Right atrium auricular region (tissue), 2 donors: ENCODE results near the gene ZNF407. TPM values are rescaled to one million over a fixed set of nuclear protein-coding genes. Genes with fewer than 3 reads are reported as not detected.

Experiments used
- DNase-seq: peaks from one replicate; pipeline ENCODE4 v3.0.0-alpha.2; 2019; ENCODE audit warnings: low spot score
- H3K27ac ChIP-seq, 2 donors: fragments of 200-600 bp; sonication (generic); 1 replicate in 1 of 2; 2 replicates in 1 of 2; pipeline ENCODE4 v1.5.1; 2016 to 2019
- H3K27me3 ChIP-seq, 2 donors: fragments of 200-600 bp; sonication (generic); one replicate each; pipeline versions ENCODE4 v1.5.1 to v1.6.0; 2017 to 2019
- H3K36me3 ChIP-seq: fragments of 200-600 bp; sonication (generic); one replicate; pipeline ENCODE4 v1.5.1; 2016
- H3K4me1 ChIP-seq, 2 donors: fragments of 200-600 bp; sonication (generic); one replicate each; pipeline versions ENCODE4 v1.5.1 to v1.6.0; 2017 to 2019
- H3K4me3 ChIP-seq, 2 donors: fragments of 200-600 bp; sonication (generic); 1 replicate in 1 of 2; 2 replicates in 1 of 2; pipeline ENCODE4 v1.5.1; 2017 to 2019; ENCODE audit warnings: mild to moderate bottlenecking in 1 of 2, moderate library complexity in 1 of 2
- H3K9me3 ChIP-seq, 2 donors: fragments of 200-600 bp; sonication (generic); one replicate each; pipeline ENCODE4 v1.5.1; 2019
- total RNA-seq, 2 donors: library from RNA; depleted of rRNA; stranded (reverse); fragments of >200 nt; gene quantifications; one replicate each; pipeline ENCODE4 v1.1.0, GENCODE V29; 2016
- TF ChIP-seq, protein P1 (sequence below), 2 donors: fragments of 200-600 bp; sonication (generic); IDR thresholded peaks; one replicate each; pipeline ENCODE4 v1.5.1; 2019; ENCODE audit warnings: antibody characterized with exemption in 2 of 2

Gene ZNF407
- total RNA-seq, 2 donors from 2014 or later = 7.8 to 8.7 TPM

DNA sequence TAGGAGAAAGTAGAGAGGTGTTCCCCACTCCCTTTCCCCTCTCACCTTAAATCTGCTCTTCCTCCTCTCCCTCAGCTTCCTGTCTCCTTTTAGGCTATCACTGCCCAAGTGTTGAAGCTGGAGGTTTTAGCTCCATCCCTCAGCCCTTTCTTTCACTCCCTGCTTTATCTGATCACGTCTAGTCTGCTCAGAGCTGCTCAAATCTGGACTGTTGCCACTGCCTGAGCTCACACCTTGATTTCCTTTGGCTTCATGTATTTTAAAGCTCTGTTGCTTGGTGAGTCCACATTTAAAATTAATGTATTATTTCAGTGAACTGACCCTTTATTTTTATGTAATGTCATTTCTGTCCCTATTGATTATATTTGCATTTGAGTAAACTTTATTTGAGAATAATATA is 374.7 kb downstream of the ZNF407 start:
- Histone ChIP-seq H3K27me3 (no peaks in the 10 kb centered on the region), H3K36me3 (peaks cover 3% of the 10 kb centered on the region), H3K4me3 (no peak overlapping the region), H3K4me1 (no peaks in the 10 kb centered on the region), H3K9me3 (no peaks in the 10 kb centered on the region), H3K27ac (no peak overlapping the region)
- DNase-seq = no peak
- TF ChIP-seq, protein P1, sequence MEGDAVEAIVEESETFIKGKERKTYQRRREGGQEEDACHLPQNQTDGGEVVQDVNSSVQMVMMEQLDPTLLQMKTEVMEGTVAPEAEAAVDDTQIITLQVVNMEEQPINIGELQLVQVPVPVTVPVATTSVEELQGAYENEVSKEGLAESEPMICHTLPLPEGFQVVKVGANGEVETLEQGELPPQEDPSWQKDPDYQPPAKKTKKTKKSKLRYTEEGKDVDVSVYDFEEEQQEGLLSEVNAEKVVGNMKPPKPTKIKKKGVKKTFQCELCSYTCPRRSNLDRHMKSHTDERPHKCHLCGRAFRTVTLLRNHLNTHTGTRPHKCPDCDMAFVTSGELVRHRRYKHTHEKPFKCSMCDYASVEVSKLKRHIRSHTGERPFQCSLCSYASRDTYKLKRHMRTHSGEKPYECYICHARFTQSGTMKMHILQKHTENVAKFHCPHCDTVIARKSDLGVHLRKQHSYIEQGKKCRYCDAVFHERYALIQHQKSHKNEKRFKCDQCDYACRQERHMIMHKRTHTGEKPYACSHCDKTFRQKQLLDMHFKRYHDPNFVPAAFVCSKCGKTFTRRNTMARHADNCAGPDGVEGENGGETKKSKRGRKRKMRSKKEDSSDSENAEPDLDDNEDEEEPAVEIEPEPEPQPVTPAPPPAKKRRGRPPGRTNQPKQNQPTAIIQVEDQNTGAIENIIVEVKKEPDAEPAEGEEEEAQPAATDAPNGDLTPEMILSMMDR (IDR thresholded peaks at IDR 0.05) = no peak

DNA sequence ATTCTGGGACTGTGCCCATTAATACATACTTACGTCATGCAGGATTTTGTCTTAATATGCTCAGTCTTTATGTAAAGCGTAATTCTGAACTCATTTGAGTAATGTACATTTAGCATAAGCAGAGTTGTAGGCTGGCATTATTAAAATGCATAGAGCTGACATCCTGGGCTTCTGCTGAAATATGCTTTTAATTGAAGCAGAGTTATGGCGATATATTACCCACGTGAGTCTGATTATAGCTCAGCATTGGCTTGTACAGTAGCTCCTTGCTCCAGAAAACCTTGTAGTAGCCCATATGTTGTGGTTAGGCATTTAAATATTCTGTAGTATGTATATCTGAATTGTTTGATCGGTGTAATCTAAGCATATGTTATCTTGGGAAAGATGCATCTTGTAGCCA is 377.3 kb downstream of the ZNF407 start:
- Histone ChIP-seq H3K4me3 (no peak overlapping the region), H3K36me3 (peaks cover 5% of the 10 kb centered on the region), H3K4me1 (no peaks in the 10 kb centered on the region), H3K27ac (no peak overlapping the region), H3K27me3 (no peaks in the 10 kb centered on the region), H3K9me3 (no peaks in the 10 kb centered on the region)
- TF ChIP-seq, protein P1 (IDR thresholded peaks at IDR 0.05) = no peak
- no peak for DNase-seq

DNA sequence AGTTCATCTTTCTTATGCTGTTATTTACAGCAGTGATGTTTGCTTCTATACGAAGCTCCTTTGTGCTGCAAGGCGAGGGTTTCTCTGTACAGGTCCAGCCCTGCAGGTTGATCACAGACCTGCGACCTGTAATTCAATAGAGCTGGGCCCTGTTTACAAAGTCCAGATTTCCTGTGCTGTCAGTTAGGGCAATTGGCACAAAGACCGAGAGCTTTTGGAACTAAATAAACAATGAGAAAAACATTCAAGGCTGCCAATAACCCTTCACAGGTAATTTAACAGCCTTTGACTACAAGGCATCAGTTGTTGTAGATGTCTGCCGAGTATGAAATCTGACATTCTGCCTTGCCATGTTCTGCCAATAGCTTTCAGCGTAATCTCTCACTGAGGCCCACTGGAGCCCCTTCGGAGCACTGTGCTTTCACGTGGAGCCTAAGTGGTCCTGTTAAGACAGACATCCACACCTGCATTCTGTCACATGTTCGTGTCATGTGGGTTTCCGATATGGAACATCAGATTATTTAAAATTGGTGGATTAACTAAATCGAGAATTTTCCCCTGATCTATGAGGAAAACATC is 378.8 kb downstream of the ZNF407 start:
- Histone ChIP-seq H3K27me3 (no peaks in the 10 kb centered on the region), H3K36me3 (peaks cover 5% of the 10 kb centered on the region), H3K9me3 (no peaks in the 10 kb centered on the region), H3K4me1 (no peaks in the 10 kb centered on the region), H3K27ac (no peak overlapping the region), H3K4me3 (no peak overlapping the region)
- DNase-seq = no peak
- TF ChIP-seq, protein P1 (IDR thresholded peaks at IDR 0.05) = no peak

DNA sequence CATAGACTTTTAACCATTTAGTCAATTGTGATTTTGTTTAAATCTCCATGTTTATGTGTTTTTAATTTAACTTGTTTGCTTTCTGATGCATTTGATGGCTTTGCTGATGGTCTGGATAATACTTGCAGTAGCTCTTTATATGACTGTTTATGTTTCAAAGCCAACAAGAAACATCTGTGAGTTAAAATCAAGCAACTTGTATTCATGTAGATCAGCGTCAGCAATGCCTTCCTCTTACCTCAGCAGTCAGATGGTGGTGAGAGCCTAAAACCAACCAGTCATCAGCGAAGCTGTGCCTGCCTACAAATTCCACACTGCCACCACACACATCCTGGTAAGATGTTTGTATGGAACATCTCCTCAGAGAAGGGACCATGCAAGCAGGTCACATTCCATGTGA is 379.4 kb downstream of the ZNF407 start:
- TF ChIP-seq, protein P1 (IDR thresholded peaks at IDR 0.05) = no peak
- Histone ChIP-seq H3K27ac (no peak overlapping the region), H3K4me1 (no peaks in the 10 kb centered on the region), H3K4me3 (no peak overlapping the region), H3K27me3 (no peaks in the 10 kb centered on the region), H3K9me3 (no peaks in the 10 kb centered on the region), H3K36me3 (peaks cover 5% of the 10 kb centered on the region)
- no peak for DNase-seq

DNA sequence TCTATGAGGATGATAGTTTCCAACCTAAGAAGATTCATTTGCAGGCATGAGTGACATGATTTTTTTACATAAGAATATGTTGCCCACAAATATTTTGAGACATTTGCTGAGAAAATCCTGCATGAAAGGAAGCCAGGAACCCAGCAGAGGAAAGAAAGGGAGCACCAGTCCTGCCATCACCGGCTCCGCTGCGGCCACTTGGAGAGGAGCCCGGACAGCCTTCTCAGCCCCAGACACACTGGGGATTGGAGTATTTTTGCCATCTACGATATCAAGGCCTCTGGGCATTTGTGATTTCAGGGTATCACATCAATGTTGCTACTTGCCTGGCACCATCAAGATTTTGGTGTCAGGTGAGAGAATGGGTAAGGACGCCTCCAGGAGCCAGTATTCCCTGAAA is 383.0 kb downstream of the ZNF407 start:
- H3K27ac ChIP-seq = no peak overlapping the region

More for the DNA sequence above, 383.0 kb downstream of the ZNF407 start:
- no peak overlapping the region for H3K4me3 ChIP-seq
- no peaks in the 10 kb centered on the region for H3K27me3 ChIP-seq
- no peak for DNase-seq
- no peaks in the 10 kb centered on the region for H3K4me1 ChIP-seq
- peaks cover 5% of the 10 kb centered on the region for H3K36me3 ChIP-seq
- TF ChIP-seq, protein P1 (IDR thresholded peaks at IDR 0.05) = no peak
- no peaks in the 10 kb centered on the region for H3K9me3 ChIP-seq
